Gastroesophageal sphincter (tissue), 4 donors: ENCODE data around the gene OR10A5. TPM values are rescaled to one million over a fixed set of nuclear protein-coding genes. Genes with fewer than 3 reads are reported as not detected.

ENCODE experiments used
- ATAC-seq: fragments of 150-250 bp; one replicate; pipeline ENCODE4 v1.9.1; 2016; ENCODE audit warnings: mild to moderate bottlenecking, moderate library complexity
- H3K27ac ChIP-seq, 4 donors: fragments of 200-600 bp; sonication (generic) in 3 of 4; 1 replicate in 3 of 4; 2 replicates in 1 of 4; pipeline ENCODE4 v1.5.1; 2016 to 2019
- H3K27me3 ChIP-seq: fragments of 200-600 bp; sonication (generic); one replicate; pipeline ENCODE4 v1.5.1; 2019
- H3K36me3 ChIP-seq, 2 donors: fragments of 200-600 bp; sonication (generic); one replicate each; pipeline ENCODE4 v1.5.1; 2019; ENCODE audit warnings: control low read depth in 1 of 2
- H3K4me1 ChIP-seq, 3 donors: fragments of 200-600 bp; sonication (generic); 1 replicate in 2 of 3; 2 replicates in 1 of 3; pipeline ENCODE4 v1.5.1; 2016 to 2019; ENCODE audit warnings: control low read depth in 2 of 3
- H3K4me3 ChIP-seq, 2 donors: fragments of 200-600 bp; sonication (generic); one replicate each; pipeline ENCODE4 v1.5.1; 2019; ENCODE audit warnings: mild to moderate bottlenecking in 1 of 2, moderate library complexity in 1 of 2
- H3K9me3 ChIP-seq, 3 donors: fragments of 200-600 bp; sonication (generic); one replicate each; pipeline ENCODE4 v1.5.1; 2017 to 2019; ENCODE audit warnings: control low read depth in 2 of 3
- CTCF ChIP-seq, 4 experiments: fragments of 200-600 bp in 2 of 4; fragments of 450-650 bp in 2 of 4; sonication (generic) in 1 of 4; IDR thresholded peaks; one replicate each; pipeline ENCODE4 v1.5.1; 2017 to 2019; ENCODE audit warnings: antibody characterized with exemption in 4 of 4, mild to moderate bottlenecking in 2 of 4, moderate library complexity in 2 of 4
- EP300 ChIP-seq: sonication (generic); formaldehyde crosslinking; IDR thresholded peaks from one replicate; pipeline ENCODE4 v1.6.1; 2017; ENCODE audit warnings: antibody characterized with exemption, mild to moderate bottlenecking
- POLR2A ChIP-seq, 2 donors: fragments of 450-650 bp; IDR thresholded peaks; one replicate each; pipeline ENCODE4 v1.6.1; 2017; ENCODE audit warnings: antibody characterized with exemption in 2 of 2, mild to moderate bottlenecking in 2 of 2, moderate library complexity in 1 of 2
- POLR2AphosphoS5 ChIP-seq: sonication (generic); formaldehyde crosslinking; IDR thresholded peaks from one replicate; pipeline ENCODE4 v1.6.1; 2017; ENCODE audit warnings: antibody characterized with exemption
- WGBS, 2 donors: methylation state at CpG; one replicate each; pipeline ENCODE4 v1.1.5; 2018; ENCODE audit warnings: low coverage in 1 of 2; 5-methylcytosine and 5-hydroxymethylcytosine counted together
- total RNA-seq, 4 donors: library from RNA; depleted of rRNA; stranded (reverse); fragments of >200 nt; gene quantifications; one replicate each; pipeline ENCODE4 v1.1.0, GENCODE V29; 2016

The OR10A5 gene
- total RNA-seq, 4 donors from 2014 or later, result not detected

- Histone ChIP-seq H3K27me3 (peaks cover 7% of the 10 kb centered on the region), H3K4me1 (no peaks in the 10 kb centered on the region), H3K36me3 (no peaks in the 10 kb centered on the region), H3K9me3 (no peaks in the 10 kb centered on the region), H3K27ac (no peak overlapping the region), H3K4me3 (no peak overlapping the region)
- ATAC-seq, result no peak
- 42% methylated on average over 1 of the region's 1 CpG; no CpG with 5 or more reads in 1 of the 2 donors for WGBS, 2 donors
- TF ChIP-seq CTCF (IDR thresholded peaks at IDR 0.05) (no peak), EP300 (no peak), POLR2A (IDR thresholded peaks at IDR 0.05) (no peak), POLR2AphosphoS5 (no peak)
Observed at GRCh38 chr11:6817694-6818093, 27.8 kb upstream of the OR10A5 start.

GRCh38 chr11:6818967-6819366 lies 26.5 kb upstream of the OR10A5 start:
- Histone ChIP-seq H3K27me3 (no peaks in the 10 kb centered on the region), H3K36me3 (no peaks in the 10 kb centered on the region), H3K4me3 (no peak overlapping the region), H3K4me1 (no peaks in the 10 kb centered on the region), H3K9me3 (no peaks in the 10 kb centered on the region), H3K27ac (no peak overlapping the region)
- ATAC-seq, result no peak
- TF ChIP-seq POLR2AphosphoS5 (no peak), EP300 (no peak), CTCF (IDR thresholded peaks at IDR 0.05) (no peak), POLR2A (IDR thresholded peaks at IDR 0.05) (no peak)
- 91% methylated on average over 4 of the region's 5 CpGs; no CpG with 5 or more reads in 1 of the 2 donors for WGBS, 2 donors

GRCh38 chr11:6824136-6824823 lies 21.2 kb upstream of the OR10A5 start:
- ATAC-seq, result no peak
- Histone ChIP-seq H3K27ac (no peak overlapping the region), H3K9me3 (no peaks in the 10 kb centered on the region), H3K27me3 (no peaks in the 10 kb centered on the region), H3K4me3 (no peak overlapping the region), H3K36me3 (no peaks in the 10 kb centered on the region), H3K4me1 (no peaks in the 10 kb centered on the region)
- WGBS, 2 donors, result 70 to 73% methylated on average over 3 to 4 of the region's 5 CpGs
- TF ChIP-seq EP300, result no peak

- Histone ChIP-seq H3K27me3 (no peaks in the 10 kb centered on the region), H3K36me3 (no peaks in the 10 kb centered on the region), H3K9me3 (no peaks in the 10 kb centered on the region), H3K4me1 (no peaks in the 10 kb centered on the region), H3K27ac (no peak overlapping the region), H3K4me3 (no peak overlapping the region)
- 71 to 77% methylated on average over 7 of the region's 7 CpGs for WGBS, 2 donors
- ATAC-seq, result no peak
- no peak for TF ChIP-seq EP300
- TF ChIP-seq POLR2AphosphoS5, result no peak
- no peak for TF ChIP-seq POLR2A (IDR thresholded peaks at IDR 0.05)
- no peak for TF ChIP-seq CTCF (IDR thresholded peaks at IDR 0.05)
Observed at GRCh38 chr11:6825231-6825744, 20.2 kb upstream of the OR10A5 start.

GRCh38 chr11:6828103-6828502 lies 17.4 kb upstream of the OR10A5 start:
- no peaks in the 10 kb centered on the region for H3K9me3 ChIP-seq
- H3K4me3 ChIP-seq, result no peak overlapping the region
- TF ChIP-seq CTCF (IDR thresholded peaks at IDR 0.05), result no peak
- TF ChIP-seq POLR2A (IDR thresholded peaks at IDR 0.05), result no peak
- no peak for TF ChIP-seq EP300
- no peak for TF ChIP-seq POLR2AphosphoS5
- no peaks in the 10 kb centered on the region for H3K36me3 ChIP-seq
- no peaks in the 10 kb centered on the region for H3K4me1 ChIP-seq
- no peak for ATAC-seq
- WGBS, 2 donors, result 56 to 80% methylated on average over 1 of the region's 1 CpG
- no peaks in the 10 kb centered on the region for H3K27me3 ChIP-seq
- H3K27ac ChIP-seq, result no peak overlapping the region
